Kidney glomerular epithelial cell (primary cell): ENCODE results near the gene RNF26.

Experiments used
- DNase-seq: peaks from one replicate; lab custom pipeline; 2025; lab: John Stamatoyannopoulos, UW

The RNF26 gene

DNA sequence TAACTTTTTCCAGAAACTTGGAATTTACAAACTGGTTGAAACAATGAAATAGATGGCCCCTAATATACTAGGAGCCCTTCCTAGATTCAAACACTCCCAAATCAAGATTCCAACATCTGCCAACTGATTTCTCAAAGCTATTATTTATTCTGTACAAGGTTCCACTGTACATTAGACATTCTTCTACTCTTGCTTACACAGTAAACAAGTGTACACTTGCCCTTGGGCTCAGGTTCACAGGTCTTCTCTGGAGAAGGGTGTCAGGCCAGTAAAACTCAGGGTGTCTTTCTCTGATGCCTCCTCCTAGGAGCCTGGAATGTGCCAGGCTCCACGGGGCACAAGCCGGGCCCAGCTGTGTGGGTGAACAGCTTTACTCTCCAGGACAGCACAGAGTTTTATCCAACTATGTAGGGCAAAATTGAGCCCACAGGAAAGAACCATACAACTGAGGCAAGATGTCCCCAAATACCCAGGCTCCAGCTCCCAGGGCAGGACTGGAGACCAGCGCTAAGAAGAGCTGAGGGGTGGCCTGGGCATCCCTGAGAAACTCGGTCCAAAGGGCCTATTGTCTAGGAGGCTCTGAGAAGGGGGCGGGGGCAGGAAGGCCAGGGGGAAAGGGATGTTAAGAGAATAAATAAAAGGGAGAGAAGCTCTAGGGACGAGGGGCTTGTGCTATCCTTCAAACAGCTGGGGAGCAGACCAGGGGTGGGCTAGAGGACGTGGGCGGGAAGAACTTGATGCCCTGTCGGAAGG is 20.9 kb downstream of the RNF26 start:
- no peak for DNase-seq

DNA sequence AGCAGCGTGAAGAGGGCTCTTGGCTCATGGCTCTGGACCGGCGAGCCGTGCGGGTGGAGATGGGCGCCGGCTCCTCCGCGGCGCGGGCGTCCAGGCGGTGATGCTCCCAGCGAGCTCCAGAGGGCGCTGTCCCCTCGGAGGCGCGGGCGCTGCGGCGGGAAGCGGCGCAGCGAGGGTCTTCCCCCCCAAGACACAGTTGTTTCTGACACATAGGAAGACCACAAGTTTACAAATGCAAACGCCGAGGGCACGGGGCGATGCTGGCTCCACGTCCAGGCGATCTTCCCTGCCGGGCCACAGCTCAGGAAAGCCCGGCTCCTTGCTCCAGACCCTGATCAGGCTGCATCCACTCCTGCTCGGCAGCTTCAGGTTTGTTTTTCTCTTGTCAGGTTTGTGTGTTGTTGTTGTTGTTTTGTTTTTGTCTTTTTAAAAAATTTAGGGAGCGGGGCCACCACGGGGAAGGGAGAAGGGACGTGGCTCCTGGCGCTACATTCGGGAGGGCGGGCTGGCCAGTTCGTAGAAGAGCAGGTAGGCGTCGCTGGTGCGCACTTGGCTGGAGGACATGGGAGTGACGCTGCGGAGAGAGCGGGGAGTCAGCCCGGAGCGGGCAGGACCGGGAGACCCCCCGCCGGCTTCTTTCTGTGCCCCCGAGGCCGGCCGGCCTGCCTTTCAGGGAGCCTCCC is 22.2 kb downstream of the RNF26 start:
- DNase-seq: peak; percentile 54

DNA sequence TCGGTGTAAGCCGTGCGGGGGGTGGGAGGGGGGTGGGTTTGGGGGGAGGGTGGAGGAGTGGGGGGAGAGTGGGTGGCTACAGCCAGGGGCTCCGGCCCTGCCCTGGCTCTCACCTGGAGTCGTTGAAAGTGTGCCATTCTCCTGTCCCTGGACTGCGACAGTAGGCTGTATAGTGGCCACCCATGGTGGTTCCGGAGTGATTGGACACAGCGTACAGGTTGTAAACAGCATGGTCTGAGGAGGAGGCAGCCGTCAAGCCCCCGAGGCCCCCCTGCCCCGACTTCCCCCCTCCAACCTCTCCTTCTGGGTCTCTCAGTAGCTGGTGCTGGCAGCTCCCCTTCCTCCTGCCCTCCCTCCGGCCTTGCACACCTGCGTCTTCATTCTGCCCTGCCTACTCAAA is 22.7 kb downstream of the RNF26 start:
- DNase-seq: no peak

DNA sequence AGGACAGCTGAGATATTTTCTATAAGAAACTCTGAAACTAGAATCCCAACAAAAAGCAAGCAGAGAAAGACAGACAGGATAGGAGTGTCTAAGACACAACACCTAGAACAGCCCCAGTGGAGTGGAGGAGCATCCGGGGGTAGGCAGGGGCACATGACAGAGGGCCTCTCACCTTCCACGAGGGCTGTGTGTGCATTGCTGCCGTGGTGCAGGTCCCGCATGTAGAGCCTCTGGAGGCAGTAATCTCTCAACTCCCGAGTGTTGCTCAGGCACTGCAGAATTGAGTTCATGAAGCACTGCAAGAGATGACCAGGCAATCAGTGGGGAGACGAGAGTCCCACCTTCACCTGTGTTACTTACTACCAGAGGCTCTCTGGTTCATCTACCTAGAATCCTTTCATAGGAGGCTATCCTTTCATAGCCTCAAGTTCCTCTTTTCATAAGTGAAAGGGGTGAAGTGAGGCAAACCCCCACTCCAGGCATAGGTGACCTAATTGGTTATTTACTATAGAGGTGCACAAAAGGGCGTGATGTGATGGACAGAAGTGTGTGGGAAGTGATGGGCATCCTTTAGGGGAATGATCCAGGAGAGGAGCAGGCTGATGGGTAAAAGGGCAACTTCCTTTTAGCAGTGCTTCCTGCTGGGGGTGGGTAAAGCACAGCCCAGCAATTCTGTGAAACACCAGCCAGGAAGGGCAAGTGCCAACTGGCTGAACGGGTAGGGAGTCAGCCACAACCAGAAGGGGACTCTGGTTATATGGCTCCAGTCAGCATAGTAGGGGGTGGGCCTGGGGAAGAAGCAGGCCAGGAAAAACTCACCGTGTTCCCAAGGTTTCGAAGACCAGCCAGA is 25.3 kb downstream of the RNF26 start:
- no peak for DNase-seq

DNA sequence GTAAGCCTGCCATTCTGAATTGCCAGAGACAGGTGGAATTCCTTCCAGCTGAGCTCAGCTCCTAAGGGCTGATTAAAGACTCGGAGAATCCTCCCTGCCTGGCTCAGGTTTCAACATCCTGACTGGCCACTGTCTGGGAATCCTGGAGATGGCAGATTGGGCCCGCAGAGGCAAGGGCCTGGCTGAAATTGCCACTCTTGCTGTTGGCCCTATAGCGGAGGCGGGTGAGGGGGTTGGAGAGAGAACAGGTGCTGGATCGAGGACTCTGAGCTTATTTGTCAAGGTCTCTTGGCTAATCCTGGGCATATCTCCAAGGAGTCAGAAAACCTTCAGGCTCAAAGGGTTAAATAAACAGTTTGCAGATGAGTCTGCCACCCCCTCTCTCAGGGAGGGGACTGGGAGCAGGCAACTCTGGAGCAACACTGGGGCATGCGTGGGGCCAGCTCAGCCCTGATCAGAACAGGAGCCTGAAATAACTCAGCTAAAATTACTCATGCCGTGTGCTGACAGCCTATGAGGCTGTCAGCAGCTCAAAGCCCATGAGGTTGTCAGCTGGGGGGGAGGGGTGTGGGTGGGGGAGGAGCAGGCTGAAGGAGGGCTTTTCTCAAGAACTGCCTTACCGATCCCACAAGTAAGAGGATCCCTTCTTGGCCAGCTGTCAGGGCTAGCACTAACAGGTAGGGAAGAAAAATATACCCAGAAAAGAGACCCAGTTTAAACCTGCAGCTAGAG is 26.9 kb downstream of the RNF26 start:
- DNase-seq: peak; percentile 93

DNA sequence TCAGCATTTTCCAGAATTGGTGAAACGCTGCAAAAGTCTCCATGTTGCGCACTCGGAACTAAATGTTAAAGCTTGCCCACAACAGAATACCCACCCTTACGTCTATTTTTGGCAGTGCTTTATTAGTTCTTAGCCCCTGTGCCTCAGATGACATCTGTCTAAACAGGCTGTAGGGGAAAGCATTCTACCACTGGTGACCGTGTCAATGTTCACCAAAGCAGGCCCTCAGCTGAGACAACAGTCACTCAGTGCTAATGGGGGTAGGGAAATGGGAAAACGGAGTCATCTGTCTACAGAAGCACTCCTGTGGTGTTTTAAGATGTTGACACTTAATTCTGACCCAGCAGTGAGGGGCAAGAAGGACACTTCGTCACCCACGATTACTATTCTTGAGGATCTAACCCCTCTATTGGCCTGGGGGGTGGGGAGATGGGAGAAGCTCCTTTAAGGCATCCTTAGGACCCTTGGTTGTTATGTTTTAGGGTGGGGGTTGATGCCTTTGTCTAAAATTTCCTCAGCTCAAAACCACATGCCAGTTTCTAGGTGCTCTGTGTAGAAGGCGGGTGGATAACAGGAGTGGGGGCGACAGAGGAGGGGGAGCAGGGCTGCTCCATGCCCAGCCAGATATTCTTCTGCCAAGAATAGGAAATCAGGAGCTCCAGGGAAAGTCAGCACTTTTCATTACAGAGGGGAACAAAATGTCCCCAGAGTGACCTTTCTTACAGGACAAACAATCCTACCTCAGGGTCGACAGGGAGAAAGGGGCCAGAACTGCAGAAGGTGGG is 27.8 kb downstream of the RNF26 start:
- no peak for DNase-seq

DNA sequence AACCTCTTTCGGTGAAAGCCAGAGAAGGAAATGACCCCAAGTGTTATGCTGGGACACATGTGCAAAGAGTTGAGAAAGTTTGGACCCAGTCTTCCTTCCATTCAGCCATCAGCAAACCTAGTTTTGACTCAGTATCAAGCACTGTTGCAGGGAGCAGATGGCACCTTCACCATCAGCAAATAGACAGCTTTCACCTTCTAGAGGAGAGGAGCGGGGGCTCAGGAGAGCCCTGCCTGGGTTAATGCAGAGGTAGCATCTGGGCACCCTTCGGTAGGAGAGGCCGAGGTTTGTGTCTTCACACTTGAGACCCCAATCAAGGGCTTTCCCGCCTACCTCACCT is 28.4 kb downstream of the RNF26 start:
- DNase-seq: no peak

DNA sequence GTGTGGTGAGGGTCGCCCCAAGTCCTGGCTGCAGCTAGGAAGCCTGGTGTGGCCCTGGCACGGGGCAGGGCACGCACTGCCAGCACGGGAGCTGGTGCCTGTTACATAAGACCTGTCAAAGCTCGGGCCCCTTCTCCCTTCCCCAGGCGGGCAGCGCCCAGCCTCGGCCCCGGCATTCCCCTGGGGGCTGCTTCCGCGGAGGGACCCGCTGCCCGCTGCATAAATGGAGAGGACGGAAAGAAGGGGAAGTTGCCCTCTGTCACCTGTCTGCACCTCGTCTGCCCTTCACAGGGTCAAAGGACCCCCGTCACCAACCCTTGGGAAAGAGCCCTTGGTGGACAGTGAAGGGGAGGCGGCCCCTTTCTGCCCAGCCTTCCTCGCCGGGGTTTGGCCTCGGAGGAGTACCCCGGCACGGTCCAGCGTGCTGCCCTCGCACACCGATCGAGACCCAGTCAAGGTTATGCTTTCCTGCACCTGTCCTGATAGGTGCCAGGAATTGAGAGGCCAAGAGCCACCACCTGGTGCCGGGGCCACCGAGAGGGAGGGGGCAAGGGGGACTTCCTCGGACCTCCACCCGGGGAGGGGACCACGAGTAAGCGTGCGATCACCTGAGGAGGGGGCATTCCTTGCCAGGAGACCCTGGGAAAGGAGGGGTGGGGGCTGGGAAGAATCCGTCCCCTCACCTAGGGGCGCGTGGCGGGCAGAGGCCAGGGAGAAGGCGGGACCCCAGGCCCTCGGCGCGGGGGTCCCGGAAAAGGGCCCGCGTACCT is 28.9 kb downstream of the RNF26 start:
- DNase-seq: no peak

DNA sequence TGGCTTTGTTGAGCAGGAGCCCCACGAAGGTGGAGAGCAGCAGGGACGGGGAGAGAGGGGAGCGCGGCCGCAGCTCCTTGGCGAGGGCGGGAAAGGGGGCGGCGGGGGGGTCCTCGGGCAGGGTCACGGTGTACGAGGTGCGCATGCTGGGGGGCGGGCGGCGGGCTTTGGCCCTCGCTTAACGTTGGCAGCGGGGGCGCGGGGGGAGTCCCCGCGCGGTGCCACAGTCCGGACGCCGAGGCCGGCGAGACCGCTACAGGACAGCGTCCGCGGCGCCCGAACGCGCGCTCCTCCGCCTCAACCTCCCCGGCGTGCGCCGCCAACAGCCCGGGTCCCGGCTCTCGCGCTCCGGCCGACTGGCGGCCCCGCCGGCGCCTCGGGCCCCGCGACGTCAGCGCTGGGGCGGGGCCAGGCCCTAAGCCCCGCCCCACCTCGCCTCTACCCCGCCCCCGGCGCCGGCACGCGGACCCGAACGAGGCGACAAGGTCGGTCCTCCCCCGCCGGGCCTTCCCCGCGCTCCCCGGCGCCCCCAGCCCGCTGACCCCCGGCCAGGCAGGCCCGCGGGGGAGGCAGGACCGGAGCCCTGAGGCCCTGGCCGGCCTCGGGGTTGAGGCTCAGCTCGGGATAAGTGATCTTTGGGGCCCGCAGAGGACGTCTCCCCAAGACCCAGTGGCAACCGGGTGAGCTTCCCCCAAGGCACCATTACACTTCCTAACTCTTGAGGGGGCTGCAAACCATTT is 29.7 kb downstream of the RNF26 start:
- DNase-seq: peak; percentile 19

DNA sequence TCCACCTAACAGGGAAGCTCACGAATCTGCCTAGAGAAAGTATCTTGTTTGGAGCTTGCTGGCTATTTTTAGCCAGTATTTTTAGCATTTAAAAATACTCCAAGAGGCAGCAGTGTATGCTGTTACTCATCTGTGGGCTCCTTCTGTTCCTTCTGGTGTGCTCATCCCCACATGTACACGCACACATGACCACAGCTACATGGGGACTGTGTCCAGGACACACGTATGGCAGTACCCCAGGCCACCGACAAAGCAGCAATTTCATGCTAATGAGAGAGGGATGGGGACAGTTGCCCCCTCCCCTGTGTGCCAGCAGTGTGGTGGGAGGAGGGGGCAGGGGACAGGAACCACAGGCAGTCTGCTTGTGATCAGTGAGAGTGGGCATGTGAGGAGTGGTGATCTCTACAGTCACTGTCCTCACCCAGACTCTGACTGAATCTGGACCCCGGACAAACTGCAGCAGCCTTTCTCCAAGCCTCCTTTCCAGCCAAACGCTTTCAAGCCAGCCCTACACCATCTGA is 30.8 kb downstream of the RNF26 start:
- no peak for DNase-seq

DNA sequence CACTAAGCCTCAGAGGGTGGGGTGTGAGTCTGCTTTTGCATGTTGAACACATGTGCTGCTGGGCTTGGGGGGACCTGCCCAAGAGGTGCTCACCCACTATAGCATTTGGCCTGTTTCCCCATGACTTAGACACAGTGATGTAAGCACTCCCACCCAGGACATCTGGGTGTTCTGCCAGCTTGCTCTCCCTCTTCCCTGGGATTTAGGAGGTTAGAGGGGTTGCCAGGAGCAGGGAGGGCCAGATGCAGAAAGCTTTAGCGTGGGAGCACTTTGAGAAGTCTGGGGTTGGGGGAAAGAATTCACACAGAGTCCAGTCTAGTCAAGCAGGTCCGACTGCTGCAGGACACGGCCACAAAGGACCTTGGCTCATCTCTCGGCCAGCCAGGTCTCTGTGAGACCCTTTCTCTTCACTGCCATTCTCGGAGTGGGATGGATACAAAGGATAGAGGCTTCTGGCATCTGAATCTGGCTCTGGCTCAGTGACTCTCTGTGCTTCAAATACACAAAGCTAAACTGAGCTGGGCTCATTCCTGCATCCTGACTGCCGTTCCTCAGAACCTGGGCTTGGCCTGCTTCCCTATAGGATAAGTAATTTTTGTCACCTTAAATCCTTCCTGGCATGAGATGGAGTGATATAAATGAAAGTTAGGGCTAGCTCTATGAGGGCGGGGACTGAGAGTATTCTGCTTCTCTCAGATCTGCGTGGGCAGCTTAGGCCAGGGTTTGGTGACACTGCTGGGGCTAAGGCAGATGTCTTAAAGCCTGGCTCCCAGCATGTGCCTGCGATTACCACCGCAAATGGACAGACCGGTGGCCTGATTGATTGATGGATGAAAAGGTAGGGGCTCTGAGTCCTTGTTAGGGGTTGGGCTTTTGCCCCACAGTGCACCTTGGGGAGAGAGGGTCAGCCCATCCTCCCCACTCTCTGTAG is 32.6 kb downstream of the RNF26 start:
- DNase-seq: no peak

DNA sequence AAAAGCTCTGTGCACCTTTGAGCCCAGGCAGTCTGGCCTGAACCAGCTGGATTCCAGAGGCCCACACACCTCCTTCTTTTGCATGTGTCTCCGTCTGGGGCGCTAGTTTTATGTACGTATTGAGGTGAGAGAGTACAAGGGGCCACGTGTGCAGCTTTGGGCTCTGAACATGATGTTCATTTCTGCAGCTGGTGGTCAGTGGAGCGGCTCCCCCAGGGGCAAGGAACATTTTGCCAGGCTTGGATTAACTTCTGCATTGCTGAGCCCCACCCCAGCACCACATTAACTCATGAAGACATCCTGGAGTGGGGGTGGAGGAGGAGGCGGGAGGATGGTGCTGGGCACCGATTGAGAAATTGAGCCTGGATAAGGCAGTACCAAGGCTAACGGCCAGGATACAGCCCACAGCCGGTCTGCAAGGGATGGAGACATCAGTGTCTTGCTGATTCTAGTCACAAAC is 33.4 kb downstream of the RNF26 start:
- no peak for DNase-seq

DNA sequence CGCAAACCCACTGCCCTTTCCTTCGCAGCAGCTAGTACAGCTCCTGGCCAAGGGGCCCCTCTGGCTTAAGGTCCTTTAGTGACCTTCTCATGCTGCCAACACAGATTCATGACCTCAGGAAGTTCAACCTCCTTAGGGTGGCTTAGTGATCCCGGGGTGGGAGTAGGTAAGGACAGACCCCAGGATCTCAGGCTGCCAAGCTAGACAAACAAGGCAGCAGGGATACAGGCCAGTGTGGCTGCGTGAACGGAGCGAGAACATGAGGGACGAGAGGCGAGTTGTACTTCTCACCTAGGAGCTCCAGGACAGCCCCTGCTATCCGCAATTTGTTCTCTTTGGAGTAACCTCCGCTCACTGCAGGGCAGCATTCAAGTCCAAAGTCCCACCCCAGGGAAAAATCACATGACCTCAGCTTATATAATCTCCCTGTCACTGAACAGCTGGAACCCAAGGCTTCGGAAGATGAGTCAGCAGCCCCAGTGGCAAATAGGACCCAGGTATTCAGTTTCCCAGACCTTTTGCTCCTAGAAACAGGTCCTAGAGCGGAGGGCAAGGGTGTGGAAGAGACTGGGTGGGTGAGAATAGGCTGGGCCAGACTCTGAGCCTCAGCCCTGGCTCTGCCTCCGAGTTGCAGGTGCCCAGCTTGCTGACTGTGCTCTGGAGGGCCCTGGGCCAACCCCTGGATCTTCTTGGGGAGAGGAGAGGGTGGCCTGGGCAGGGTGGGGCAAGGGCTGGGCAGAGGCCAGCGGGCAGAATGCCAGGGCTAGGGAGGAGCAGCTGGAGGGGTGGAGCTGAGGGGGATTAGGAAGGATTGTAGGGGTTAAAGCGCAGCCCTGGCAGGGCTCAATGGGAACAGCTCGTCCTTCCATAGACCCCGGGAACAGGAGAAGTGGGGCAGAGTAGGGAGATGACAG is 34.1 kb downstream of the RNF26 start:
- no peak for DNase-seq

DNA sequence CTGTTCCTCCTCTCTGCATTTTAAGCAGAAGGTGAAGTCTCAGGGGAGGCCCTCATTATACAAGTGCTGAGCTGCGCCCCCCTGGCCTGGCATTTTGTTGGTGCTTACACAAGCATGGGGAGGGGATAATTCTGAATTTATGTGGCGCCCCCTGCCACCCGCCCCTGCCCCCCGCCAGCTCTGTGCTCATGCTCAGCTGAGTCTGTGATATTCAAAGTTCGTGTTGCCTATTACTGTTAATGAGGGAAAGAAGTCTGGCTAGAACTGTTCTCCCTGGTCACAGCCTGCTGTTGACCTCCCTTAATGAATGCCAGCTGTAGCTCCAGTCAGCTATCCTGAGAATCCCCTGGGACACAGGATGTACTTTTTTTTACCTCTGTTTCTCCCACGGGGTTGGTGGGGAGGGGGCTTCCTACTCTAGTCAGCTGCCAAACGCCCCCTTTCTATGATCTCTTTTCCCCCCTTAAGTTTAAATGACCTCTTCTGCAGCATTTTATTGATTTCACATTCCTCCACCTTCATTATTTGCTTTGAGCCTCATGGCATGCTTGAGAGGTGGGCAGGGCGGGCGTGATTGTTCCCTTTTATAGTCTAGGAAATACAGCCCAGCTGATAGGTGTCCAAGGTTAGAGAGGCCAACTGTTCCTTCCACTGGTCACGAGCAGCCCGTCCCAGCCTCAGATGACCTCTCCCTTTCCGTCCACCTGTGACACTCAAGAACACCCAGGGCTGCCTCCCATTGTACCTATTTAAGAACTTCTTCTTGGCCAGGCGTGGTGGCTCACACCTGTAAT is 35.0 kb downstream of the RNF26 start:
- no peak for DNase-seq

DNA sequence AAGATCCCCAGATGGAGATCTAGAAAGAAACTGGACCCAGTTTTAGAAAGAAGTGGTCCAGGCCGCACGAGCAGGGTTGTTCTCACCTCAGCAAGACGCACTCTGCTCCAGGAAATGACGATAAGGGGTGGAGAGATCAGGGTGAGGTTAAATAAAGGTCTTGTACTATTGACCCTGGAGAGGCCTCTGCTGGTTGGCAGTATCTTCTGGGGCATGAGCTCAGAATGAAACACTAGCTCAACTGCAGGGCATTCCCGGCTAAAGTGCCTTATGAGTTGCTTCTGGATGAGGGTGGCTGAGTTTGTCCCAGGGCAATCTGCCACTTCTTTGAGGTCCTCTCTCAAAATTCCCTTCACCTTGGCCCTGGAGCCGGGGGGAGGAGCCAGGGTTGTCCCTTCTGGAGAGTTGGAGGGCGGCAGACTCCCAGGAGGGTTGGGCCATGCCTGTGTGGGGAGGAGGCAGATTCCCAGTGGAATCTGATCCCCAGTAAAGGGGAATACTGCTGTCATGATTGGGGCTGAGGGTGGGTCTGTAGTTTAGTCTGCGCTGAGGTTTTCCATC is 36.2 kb downstream of the RNF26 start:
- no peak for DNase-seq

DNA sequence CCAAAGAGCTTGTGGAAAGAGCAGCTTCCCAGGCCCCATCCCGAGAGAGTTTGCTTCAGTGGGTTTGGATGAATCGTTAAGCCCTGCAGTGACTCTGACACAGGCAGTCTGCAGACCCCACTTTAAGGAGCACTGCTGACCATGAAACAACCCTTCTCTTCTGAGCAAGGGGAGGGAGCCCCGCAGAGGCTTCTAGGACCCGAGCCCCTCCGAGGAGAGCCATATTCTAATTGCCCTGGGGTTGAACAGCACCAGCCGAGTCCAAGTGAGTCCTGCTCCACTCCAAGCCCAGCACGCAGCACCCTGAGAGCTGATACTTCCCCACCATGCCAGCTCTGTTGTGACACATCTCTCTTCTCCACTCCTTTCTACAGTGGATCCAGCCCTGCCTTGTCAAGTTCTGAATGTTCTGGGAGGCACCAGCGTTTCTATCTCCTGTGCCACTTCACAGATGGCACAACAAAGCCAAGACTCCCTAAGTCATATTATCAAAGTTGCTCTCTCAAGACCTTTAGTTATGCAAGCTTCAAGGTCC is 36.8 kb downstream of the RNF26 start:
- no peak for DNase-seq
